T-helper 2 cell treated with Interferon-gamma antibody and Interleukin-4, amounts not matched to agents 100 ng/mL and 5 ng/mL, for 36 hours (primary cell): ENCODE results near the gene ZNF568. TPM values are rescaled to one million over a fixed set of nuclear protein-coding genes. Genes with fewer than 3 reads are reported as not detected.

Source experiments
- intact Hi-C: fragments of 100-400 bp; cut with micrococcal nuclease; formaldehyde crosslinking; loops from one replicate; pipeline ENCODE4 v1.15.1; 2023
- total RNA-seq: library from RNA; stranded (reverse); gene quantifications from 2 replicates; pipeline ENCODE4 v1.2.3, GENCODE V29; 2022

ZNF568 gene
- 5.7 and 6.8 TPM in 2 replicates for total RNA-seq

DNA sequence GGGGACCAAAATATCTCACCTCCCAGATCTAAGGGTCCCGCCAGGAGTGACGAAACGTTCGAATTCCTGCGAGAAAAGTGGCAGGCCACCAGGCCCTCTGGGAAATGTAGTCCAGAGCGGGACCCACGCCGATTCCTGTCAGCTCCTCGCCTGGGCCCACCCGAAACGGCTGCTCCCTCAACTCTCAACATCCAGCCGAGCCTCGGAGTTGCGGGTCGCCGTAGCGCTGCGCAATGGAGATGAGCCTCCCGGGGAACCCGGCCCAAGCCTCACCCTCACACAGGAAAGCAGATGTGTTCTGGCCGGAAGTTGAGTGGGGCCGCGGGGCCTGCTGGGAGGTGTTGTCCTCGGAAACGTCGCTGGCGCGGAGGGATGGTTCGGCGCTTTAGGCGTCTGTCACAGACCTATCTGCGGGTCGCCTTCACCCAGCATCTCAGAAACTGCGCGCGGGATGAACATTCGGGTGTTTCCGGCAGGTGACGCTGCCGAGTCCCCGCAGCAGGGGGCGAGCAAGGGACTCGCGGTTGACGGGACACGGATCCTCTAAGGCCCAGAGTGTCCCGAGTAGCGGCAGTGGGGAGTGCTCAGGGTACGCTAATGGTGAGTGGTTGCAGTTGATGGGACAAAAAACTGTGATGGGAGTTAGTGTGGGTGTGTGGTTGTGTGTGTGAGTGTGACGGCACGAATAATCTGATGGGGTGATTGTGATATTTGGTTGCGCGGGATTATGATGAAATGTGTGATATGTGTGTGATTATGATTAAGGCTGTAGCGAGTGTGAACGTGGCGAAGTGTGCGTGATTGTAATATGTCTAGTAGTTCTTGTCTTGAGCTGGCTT, at the start of gene ZNF568, which contains the start of gene ZNF829:
ZNF568 (plus strand) TSS at position 341 of the 839 bp plus-strand sequence. CDS start 6,439 bp downstream, outside the sequence.
ZNF829 (minus strand) TSS at position 300 of the 839 bp plus-strand sequence. CDS start 1,124 bp downstream, outside the sequence.
- intact Hi-C loops, result loop anchor here (1.0 to 10.0 kb wide), 13 partner anchors 57 to 551 kb away; partner anchors contain the start of genes ZFP14, ZNF260, ZNF345 and ZNF382

DNA sequence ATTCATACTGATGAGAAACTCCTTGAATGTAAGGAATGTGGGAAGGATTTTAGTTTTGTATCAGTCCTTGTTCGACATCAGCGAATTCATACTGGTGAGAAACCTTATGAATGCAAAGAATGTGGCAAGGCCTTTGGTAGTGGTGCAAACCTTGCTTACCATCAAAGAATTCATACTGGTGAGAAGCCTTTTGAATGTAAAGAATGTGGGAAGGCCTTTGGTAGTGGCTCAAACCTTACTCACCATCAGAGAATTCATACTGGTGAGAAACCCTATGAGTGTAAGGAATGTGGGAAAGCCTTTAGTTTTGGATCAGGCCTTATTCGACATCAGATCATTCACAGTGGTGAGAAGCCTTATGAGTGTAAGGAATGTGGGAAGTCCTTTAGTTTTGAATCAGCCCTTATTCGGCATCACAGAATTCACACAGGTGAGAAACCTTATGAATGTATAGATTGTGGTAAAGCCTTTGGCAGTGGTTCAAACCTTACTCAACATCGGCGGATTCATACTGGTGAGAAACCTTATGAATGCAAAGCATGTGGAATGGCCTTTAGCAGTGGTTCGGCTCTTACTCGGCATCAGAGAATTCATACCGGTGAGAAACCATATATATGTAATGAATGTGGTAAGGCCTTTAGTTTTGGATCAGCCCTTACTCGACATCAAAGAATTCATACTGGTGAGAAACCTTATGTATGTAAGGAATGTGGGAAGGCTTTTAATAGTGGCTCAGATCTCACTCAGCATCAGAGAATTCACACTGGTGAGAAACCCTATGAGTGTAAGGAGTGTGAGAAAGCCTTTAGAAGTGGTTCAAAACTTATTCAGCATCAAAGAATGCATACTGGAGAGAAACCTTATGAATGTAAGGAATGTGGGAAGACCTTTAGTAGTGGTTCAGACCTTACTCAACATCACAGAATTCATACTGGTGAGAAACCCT, 38.9 kb upstream of the ZNF568 start:
- intact Hi-C loops, result no loop called here

DNA sequence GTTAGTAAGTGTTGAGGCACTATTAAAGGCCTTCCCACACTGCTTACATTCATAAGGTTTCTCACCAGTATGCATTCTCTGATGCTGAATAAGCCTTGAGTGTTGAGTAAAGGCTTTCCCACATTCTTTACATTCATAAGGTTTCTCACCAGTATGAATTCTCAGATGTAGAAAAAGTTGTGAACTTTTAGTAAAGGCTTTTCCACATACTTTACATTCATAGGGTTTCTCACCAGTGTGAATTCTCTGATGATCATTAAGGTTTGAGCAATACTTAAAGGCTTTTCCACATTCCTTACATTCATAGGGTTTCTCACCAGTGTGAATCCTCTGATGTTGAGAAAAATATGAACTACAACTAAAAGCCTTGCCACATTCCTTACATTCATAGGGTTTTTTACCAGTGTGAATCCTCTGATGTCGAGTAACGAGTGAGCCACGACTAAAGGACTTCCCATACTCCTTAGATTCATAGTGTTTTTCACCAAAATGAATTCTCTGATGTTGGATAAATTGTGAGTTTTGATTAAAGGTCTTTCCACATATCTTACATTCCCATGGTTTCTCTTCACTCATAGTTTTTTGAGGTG, 24.3 kb upstream of the ZNF568 start:
- intact Hi-C loops, result no loop called here

DNA sequence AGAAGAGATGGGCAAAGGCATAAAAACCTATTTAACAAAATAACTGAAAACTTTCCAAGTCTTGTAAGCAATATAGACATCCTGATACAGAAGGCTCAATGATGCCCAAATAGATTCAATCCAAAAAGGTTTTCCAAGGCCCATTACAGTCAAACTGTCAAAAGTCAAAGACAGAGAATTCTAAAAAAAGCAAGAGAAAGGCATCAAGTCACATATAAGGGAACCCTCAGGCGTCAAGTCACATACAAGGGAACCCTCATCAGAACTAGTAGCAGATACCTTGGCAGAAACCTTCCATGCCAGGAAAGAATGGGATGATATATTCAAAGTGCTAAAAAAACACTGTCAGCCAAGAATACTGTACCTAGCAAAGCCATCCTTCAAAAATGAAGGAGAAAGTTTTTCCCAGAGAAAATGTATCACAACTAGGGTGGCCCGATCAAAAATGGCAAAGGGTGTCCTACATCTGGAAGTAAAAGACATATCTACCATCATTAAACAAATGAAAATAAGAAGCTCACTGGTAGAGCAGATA, 21.2 kb upstream of the ZNF568 start:
- intact Hi-C loops, result no loop called here

DNA sequence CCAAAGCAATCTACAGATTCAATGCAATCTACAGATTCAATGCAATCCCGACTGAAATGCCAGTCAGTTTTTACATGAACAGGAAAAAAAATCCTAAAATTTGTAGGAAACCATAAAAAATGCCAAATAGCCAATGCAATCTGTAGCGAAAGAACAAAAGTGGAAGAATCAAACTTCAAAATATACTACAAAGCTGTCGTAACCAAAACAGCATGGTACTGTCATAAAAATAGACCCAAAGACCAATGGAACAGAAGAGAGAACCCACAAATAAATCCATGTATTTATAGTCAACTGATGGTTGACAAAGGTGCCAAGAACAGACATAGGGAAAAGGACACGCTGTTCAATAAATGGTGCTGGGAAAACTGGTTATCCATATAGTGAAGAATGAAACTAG, 17.7 kb upstream of the ZNF568 start:
- intact Hi-C loops, result no loop called here

DNA sequence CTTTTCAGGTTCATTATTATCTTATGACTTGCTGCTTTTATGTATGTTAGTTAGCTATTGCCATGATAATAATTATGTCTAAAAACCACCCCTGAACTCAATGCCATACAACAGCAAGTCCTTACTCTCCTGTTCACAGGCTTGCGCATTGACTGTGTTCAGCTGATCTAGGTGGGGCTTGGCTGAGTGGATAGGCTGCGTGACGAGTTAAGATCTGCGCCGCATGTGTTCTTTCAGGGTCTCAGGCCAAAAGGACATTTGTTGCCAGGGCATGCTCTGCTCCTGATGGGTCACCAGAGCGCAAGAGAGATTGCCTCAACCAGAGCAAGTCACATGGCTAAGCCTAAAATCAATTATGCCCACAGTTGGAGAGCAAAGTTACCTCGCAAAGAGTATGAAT, 859 bp downstream of the ZNF568 start:
- intact Hi-C loops, result loop anchor here (1.0 to 10.0 kb wide), 13 partner anchors 56 to 550 kb away; partner anchors contain the start of genes ZFP14, ZNF260, ZNF345 and ZNF382

DNA sequence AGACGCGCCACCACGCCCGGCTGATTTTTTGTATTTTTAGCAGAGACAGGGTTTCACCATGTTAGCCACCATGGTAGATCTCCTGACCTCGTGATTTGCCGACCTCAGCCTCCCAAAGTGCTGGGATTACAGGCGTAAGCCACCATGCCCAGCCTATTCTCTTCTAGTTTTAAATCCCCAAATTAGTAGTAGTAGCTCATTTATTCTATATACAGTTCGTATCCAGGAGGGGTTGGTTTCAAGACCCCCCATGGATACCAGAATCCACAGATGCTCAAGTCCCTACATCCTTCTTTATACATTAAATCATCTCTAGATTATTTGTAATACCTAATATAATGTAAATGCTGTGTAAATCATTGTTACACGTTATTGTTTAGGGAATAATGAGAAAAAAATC, 2.0 kb downstream of the ZNF568 start:
- intact Hi-C loops, result loop anchor here (5.0 to 10.0 kb wide), 2 partner anchors 254 to 313 kb away; partner anchors contain the start of genes ZNF382 and ZNF585A

DNA sequence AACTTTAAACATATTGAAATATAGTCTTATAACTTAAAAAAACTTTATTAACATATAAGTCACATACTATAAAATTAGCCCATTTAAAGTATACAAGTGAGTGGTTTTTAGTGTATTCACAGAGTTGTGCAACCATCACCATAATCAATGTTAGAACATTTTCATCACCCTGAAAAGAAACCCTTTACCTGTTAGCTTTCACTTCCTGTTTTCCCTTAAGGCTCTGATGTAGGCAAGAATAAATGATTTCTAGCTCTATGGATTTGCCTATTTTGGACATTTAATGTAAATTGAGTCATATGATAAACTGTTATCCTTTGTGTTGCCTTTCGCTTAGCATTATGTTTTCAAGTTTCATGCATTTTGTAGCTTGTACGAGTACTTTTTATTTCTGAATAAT, 15.6 kb downstream of the ZNF568 start:
- intact Hi-C loops, result no loop called here

DNA sequence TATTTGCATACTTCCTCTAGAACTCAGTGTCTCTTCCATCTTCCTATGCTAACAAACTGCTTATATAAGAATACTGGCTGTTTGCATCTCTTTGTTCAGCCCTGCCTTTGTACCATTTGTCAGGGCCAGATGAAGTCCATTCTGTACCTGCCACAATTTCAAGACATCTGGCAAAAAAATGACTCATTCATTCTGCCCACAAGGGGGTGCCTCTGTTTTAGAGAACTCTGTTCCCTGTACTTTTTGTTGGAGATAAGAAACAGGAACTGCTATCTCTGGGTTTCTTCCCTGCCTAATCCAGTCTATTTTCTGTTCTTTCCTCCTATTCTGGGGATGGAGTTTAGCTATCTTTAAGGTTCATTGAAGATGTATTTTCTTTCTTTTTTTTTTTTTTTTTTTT, 23.0 kb downstream of the ZNF568 start:
- intact Hi-C loops, result no loop called here

DNA sequence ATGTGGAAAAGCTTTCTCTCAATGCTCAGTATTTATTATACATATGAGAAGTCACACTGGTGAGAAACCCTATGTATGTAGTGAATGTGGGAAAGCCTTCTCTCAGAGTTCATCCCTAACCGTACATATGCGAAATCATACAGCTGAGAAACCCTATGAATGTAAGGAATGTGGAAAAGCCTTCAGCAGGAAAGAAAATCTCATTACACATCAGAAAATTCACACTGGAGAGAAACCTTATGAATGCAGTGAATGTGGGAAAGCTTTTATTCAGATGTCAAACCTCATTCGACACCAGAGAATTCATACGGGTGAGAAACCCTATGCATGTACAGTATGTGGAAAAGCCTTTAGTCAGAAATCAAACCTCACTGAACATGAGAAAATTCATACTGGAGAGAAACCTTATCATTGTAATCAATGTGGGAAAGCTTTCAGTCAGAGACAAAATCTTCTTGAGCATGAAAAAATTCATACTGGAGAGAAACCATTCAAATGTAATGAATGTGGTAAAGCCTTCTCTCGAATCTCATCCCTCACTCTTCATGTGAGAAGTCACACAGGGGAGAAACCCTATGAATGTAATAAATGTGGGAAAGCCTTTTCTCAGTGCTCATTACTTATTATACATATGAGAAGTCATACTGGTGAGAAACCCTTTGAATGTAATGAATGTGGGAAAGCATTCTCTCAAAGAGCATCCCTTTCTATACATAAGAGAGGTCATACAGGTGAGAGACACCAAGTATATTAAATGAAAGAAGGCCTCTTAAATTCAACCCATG, 34.4 kb downstream of the ZNF568 start:
- intact Hi-C loops, result no loop called here

DNA sequence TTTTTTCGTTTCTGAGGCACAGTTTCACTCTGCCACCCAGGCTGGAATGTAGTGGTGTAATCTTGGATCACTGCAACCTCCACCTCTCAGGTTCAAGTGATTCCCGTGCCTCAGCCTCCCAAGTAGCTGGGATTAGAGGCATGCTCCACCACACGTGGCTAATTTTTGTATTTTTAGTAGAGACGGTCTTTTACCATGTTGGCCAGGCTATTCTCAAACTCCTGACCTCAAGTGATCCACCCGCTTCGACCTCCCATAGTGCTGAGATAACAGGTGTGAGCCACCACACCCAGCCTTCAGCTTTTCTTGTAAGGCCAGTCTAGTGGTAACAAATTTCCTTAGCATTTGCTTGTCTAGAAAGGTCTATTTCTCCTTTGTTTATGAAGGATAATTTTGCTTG, 46.2 kb downstream of the ZNF568 start:
- intact Hi-C loops, result no loop called here

DNA sequence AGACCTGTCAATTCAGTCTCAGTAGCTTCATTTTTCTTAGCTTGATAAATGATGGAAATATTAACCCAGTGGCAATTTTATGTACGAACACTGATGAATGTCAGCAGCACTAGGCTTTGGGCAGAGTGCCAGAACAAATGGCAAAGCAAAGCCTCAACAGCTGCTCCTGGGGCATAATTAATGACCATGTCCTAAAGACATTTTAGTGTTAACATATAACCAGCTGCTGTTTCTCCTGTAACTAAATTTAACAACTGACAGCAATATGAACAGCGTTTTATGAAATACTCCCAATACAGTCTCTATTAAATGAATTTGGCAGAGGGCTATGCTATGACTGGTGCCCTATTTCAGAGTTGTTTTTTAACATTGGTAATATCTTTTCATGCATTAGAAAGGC, 47.1 kb downstream of the ZNF568 start:
- intact Hi-C loops, result no loop called here

DNA sequence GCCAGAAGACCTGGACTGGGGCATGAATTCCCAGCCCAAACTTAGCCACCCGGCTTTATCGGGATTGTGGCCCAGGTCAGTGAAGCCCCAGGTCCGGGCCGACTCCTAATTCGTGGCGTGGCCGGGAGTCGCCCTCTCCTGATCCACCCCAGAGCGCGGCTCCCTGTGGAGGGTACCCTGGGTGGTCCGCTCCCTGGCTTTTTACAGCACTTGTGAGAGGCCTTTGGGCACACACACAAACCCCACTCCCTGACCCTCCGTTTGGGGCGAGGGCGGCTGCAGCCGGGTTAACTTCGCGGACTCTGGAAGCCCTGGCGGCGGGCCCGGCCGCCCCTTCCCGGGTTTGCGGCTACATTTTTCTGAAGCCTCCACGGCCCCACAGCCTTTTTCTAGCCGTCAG, 56.4 kb downstream of the ZNF568 start:
- intact Hi-C loops, result loop anchor here (2.0 to 5.0 kb wide), 2 partner anchors 56 to 245 kb away; partner anchors contain the start of genes ZNF383, ZNF568 and ZNF829

DNA sequence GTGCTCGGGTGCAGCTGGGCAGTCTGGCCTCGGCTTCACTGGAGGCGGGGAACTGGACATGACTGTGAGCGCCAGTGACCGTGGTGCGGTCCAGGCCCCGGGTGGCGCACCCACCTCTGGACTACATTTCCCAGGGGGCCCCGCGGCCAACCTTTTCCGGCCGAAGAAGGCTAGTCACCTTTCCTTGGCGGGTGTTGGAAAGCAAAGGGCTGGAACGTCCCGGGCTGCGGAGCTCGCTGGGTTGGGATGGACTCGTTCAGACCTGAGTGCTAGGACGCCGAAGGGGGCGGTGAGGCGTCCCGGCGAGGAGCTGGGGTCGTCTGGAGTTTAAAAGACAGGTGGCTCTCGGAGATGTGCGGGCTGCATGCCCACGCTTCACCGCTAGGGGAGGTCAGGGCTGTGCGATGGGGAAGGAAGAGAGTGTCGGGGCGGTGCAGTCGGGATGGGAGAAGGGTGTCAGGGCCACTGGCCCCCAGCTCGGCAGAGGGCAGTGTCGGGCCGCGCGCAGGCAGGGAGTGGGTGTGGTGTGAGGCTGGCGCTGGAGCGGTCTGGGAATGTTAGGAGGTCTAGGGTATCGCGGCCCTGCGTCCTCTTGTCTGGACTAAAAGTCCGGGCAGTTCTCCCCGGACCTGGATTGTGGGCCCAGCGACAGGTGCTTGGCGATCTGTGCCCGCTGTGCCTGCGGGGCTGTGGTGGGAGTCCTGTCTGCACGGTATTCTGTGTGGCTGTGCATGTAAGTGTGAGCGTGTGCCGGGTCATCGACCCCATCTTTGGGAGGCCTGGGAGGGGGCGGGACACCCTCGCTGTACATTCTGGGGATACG, 57.1 kb downstream of the ZNF568 start:
- intact Hi-C loops, result loop anchor here (1.0 to 5.0 kb wide), 3 partner anchors 56 to 244 kb away; partner anchors contain the start of genes ZNF383, ZNF568, ZNF829 and ZNF850

DNA sequence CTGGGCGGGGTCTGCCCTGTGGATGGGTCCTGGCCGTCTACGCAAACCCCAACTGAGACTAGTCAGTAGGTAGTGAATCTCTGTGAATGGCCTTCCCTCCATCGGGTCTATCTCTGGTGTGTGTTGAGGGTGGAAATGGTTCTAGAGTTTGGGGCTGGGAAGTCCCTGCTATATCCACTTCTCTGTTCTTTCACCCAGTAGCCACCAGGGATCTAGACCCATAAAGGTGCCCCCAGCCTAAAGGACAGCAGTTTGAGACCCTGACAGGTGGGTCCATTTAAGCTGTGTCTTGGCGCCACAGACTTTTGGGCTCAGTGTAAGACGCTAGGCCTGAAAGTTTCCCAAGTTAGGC, 57.7 kb downstream of the ZNF568 start:
- intact Hi-C loops, result loop anchor here (1.0 to 5.0 kb wide), 3 partner anchors 57 to 243 kb away; partner anchors contain the start of genes ZNF383, ZNF568, ZNF829 and ZNF850

DNA sequence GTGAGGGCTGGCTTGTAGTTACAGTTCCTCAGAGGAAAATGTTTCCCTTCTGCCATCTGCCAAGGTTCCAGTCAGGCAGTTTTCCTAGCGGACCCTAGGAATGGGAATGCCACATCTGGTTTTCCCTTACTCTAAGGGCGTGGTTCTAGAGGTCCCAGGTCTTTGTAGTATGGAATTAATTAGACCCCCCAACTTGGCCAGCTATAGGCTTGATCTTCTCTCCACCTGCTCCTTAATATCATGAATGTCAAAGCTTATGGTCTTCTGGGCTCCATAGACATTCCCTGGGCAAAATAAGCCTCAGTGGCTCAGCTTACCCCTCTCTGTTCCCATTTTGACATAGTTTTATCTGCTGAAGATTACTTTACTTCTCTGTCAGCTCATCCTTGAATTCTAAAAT, 70.0 kb downstream of the ZNF568 start:
- intact Hi-C loops, result no loop called here

DNA sequence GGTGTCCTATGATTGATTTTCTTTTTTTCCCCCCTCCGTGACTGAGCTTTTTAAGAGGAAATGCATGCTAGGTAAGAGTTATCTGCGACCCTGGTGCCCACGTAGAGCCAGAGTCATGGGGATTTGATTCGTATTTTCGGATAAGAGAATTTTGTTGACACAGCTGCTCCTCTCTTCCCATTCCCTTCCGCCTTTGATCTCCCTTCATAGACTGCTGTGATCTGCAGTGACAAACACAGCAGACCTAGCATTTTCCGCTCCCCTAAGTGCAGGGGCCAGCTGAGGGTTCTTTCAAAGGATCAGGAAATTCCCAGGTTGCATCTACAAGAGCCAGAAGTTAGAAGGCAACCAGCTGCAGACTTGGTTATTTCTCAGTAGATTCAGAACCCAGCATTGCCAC, 70.5 kb downstream of the ZNF568 start:
- intact Hi-C loops, result no loop called here

DNA sequence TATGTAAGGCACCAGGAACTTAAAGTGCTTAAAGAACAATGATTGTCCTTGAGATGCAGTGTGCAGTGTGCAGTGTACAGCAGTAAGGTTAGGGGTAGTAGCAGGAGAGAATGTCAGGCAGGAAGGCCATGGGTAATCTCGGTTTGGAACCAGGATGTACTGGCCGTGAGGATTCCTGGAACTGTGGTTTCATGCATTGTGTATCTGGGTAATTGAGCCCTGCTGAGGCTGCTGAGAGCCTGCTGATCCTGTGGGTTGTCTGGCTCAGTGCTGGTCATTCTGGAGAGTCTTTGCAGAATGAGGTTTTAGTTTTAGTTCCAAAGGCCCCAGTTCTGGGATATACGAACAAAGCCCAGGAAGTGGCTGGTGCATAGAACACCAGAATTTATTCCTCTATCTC, 71.0 kb downstream of the ZNF568 start:
- intact Hi-C loops, result no loop called here
